IMR-90 (cell line): ENCODE measurements around the gene APBB1IP. TPM values are rescaled to one million over a fixed set of nuclear protein-coding genes. Genes with fewer than 3 reads are reported as not detected.

ENCODE experiments used
- ATAC-seq: fragments of 200-7000 bp; cut with Tn5 transposase; 2 replicates; pipeline ENCODE4 v1.9.1; 2020; ENCODE audit warnings: low read depth, mild to moderate bottlenecking, moderate library complexity
- BruUV-seq: library from RNA; stranded (reverse); fragments of 400-500 nt; replicated peaks from 2 replicates; lab custom pipeline; 2021; lab: Mats Ljungman, UMichigan
- CTCF ChIA-PET: fragments of 300-600 bp; formaldehyde crosslinking; extraction: SDS; loops from one replicate; lab custom pipeline; 2021; ENCODE audit warnings: antibody characterized with exemption; lab: Yijun Ruan, JAX
- POLR2A ChIA-PET: fragments of 300-600 bp; sonication (Branson Sonifier 250); formaldehyde crosslinking; loops from one replicate; lab custom pipeline; 2022; ENCODE audit warnings: antibody characterized with exemption; ENCODE audit not compliant: unreplicated experiment; lab: Charles Lee
- DNase-seq: peaks from one replicate; pipeline ENCODE4 v3.0.0; 2013
- H2AFZ ChIP-seq: replicated peaks from 2 replicates; pipeline ENCODE3; 2013; ENCODE audit warnings: low read length, mild to moderate bottlenecking; ENCODE audit not compliant: poor library complexity
- H2AK5ac ChIP-seq: 2 replicates; pipeline ENCODE4 v1.6.1; 2013; ENCODE audit warnings: low read depth, low read length, inconsistent platforms
- H2AK9ac ChIP-seq: replicated peaks from 2 replicates; pipeline ENCODE3; 2013; ENCODE audit warnings: mild to moderate bottlenecking, low read depth, low read length, moderate library complexity; ENCODE audit not compliant: poor library complexity
- H2BK120ac ChIP-seq: 2 replicates; pipeline ENCODE4 v1.6.1; 2013; ENCODE audit warnings: low read depth, low read length, inconsistent platforms
- H2BK15ac ChIP-seq: 3 replicates; pipeline ENCODE4 v1.6.1; 2013; ENCODE audit warnings: low read depth, low read length, inconsistent platforms
- H2BK20ac ChIP-seq: 2 replicates; pipeline ENCODE4 v1.6.1; 2013; ENCODE audit warnings: low read depth, mild to moderate bottlenecking, inconsistent platforms, low read length, moderate library complexity
- H2BK5ac ChIP-seq: 2 replicates; pipeline ENCODE4 v1.6.1; 2013; ENCODE audit warnings: mild to moderate bottlenecking, low read depth, low read length, inconsistent platforms; ENCODE audit not compliant: poor library complexity, severe bottlenecking
- H3K14ac ChIP-seq: replicated peaks from 2 replicates; pipeline ENCODE4 v1.6.1; 2013; ENCODE audit warnings: low read depth, low read length, inconsistent platforms
- H3K18ac ChIP-seq: 2 replicates; pipeline ENCODE4 v1.6.1; 2013; ENCODE audit warnings: low read depth, low read length, control low read depth
- H3K23ac ChIP-seq: 2 replicates; pipeline ENCODE4 v1.6.1; 2013; ENCODE audit warnings: low read depth, low read length, inconsistent platforms
- H3K27ac ChIP-seq: 2 replicates; pipeline ENCODE4 v1.5.1; 2013; ENCODE audit warnings: mild to moderate bottlenecking, control low read depth, low read length; ENCODE audit not compliant: insufficient read depth
- H3K27me3 ChIP-seq: 2 replicates; pipeline ENCODE4 v1.6.1; 2013; ENCODE audit warnings: low read length; ENCODE audit not compliant: control insufficient read depth, insufficient read depth
- H3K36me3 ChIP-seq: 2 replicates; pipeline ENCODE4 v1.6.1; 2013; ENCODE audit warnings: low read length, mixed read lengths; ENCODE audit not compliant: control insufficient read depth, insufficient read depth
- H3K4ac ChIP-seq: 2 replicates; pipeline ENCODE4 v1.6.1; 2013; ENCODE audit warnings: low read depth, low read length, inconsistent platforms
- H3K4me1 ChIP-seq: 2 replicates; pipeline ENCODE4 v1.6.1; 2013; ENCODE audit warnings: low read length, mixed read lengths; ENCODE audit not compliant: control insufficient read depth, insufficient read depth
- H3K4me2 ChIP-seq: 2 replicates; pipeline ENCODE4 v1.6.1; 2013; ENCODE audit warnings: low read depth, mild to moderate bottlenecking, control low read depth, low read length, moderate library complexity
- H3K4me3 ChIP-seq: 2 replicates; pipeline ENCODE4 v1.5.1; 2013; ENCODE audit warnings: low read depth, mild to moderate bottlenecking, control low read depth, low read length, moderate library complexity; ENCODE audit not compliant: insufficient read depth
- H3K56ac ChIP-seq: 2 replicates; pipeline ENCODE4 v1.6.1; 2013; ENCODE audit warnings: low read length, inconsistent platforms; ENCODE audit not compliant: insufficient read depth; ENCODE audit errors: extremely low read depth
- H3K79me1 ChIP-seq, 2 experiments: 2 replicates each; pipeline ENCODE4 v1.6.1; 2013; ENCODE audit warnings: low read length in 2 of 2, inconsistent platforms in 1 of 2, low read depth in 1 of 2
- H3K9ac ChIP-seq: 2 replicates; pipeline ENCODE4 v1.6.1; 2013; ENCODE audit warnings: low read depth, low read length, control low read depth
- H3K9me1 ChIP-seq: 2 replicates; pipeline ENCODE4 v1.6.1; 2013; ENCODE audit warnings: low read length, inconsistent platforms; ENCODE audit not compliant: insufficient read depth
- H3K9me3 ChIP-seq: 2 replicates; pipeline ENCODE4 v1.6.1; 2013; ENCODE audit warnings: low read length; ENCODE audit not compliant: control insufficient read depth, insufficient read depth
- H4K20me1 ChIP-seq: 2 replicates; pipeline ENCODE4 v1.6.1; 2013; ENCODE audit warnings: low read length, inconsistent platforms; ENCODE audit not compliant: insufficient read depth
- H4K5ac ChIP-seq: 2 replicates; pipeline ENCODE4 v1.6.1; 2013; ENCODE audit warnings: mild to moderate bottlenecking, low read depth, low read length, control low read depth
- H4K8ac ChIP-seq, 2 experiments: 2 replicates each; pipeline ENCODE4 v1.6.1; 2013; ENCODE audit warnings: low read depth in 2 of 2, low read length in 2 of 2, control low read depth in 1 of 2, inconsistent platforms in 1 of 2
- H4K91ac ChIP-seq: 2 replicates; pipeline ENCODE4 v1.6.1; 2013; ENCODE audit warnings: low read depth, low read length, inconsistent platforms; ENCODE audit not compliant: insufficient read depth
- CEBPB ChIP-seq: IDR thresholded peaks from 2 replicates; pipeline ENCODE4 v1.6.1; 2012; ENCODE audit warnings: low read depth, low read length, improper control_type of control experiment
- CHD1 ChIP-seq: IDR thresholded peaks from 2 replicates; pipeline ENCODE4 v1.6.1; 2012; ENCODE audit warnings: low read depth, low read length, improper control_type of control experiment
- ELK1 ChIP-seq: fragments of 150-350 bp; IDR thresholded peaks from 2 replicates; pipeline ENCODE4 v1.6.1; 2016; ENCODE audit warnings: low read depth, mild to moderate bottlenecking, low read length, moderate library complexity, borderline replicate concordance
- FOS ChIP-seq: fragments of 150-350 bp; IDR thresholded peaks from 2 replicates; pipeline ENCODE4 v1.6.1; 2016; ENCODE audit warnings: low read depth, low read length
- MXI1 ChIP-seq: IDR thresholded peaks from 2 replicates; pipeline ENCODE4 v1.6.1; 2012; ENCODE audit warnings: low read depth, mild to moderate bottlenecking, low read length, moderate library complexity, borderline replicate concordance
- POLR2A ChIP-seq: IDR thresholded peaks from 2 replicates; pipeline ENCODE4 v1.6.1; 2012; ENCODE audit warnings: mild to moderate bottlenecking, low read depth, low read length
- RAD21 ChIP-seq: IDR thresholded peaks from 2 replicates; pipeline ENCODE4 v1.6.1; 2012; ENCODE audit warnings: low read length, improper control_type of control experiment
- RCOR1 ChIP-seq: IDR thresholded peaks from 2 replicates; pipeline ENCODE4 v1.6.1; 2012; ENCODE audit warnings: mild to moderate bottlenecking, low read length, improper control_type of control experiment; ENCODE audit not compliant: insufficient replicate concordance
- SMC3 ChIP-seq: fragments of 150-350 bp; IDR thresholded peaks from 2 replicates; pipeline ENCODE4 v1.6.1; 2016; ENCODE audit warnings: low read depth, mild to moderate bottlenecking, antibody characterized with exemption, low read length, moderate library complexity
- USF2 ChIP-seq: fragments of 150-350 bp; IDR thresholded peaks from 2 replicates; pipeline ENCODE4 v1.6.1; 2017; ENCODE audit warnings: mild to moderate bottlenecking, antibody characterized with exemption, low read length, low read depth
- WGBS, 2 experiments: methylation state at CpG; one replicate each; pipeline versions ENCODE4 v1.1.5 to v1.1.7; 2013; ENCODE audit warnings: missing lambda C conversion rate in 2 of 2; ENCODE audit not compliant: insufficient read length in 1 of 2; ENCODE audit errors: extremely low coverage in 2 of 2; 5-methylcytosine and 5-hydroxymethylcytosine counted together
- dilution Hi-C: fragments of 300-500 bp; cut with HindIII; formaldehyde crosslinking; loops from one replicate; pipeline ENCODE4 v1.14.3; 2018; ENCODE audit warnings: low sequenced_read_pairs; ENCODE audit not compliant: unreplicated experiment
- in situ Hi-C: fragments of 300-500 bp; cut with MboI; formaldehyde crosslinking; loops from 3 replicates; pipeline ENCODE4 v1.14.3; 2019; ENCODE audit warnings: low sequenced_read_pairs, inconsistent platforms, mixed read lengths
- intact Hi-C: fragments of 100-400 bp; cut with micrococcal nuclease; formaldehyde crosslinking; loops from 2 replicates; pipeline ENCODE4 v1.10.0; 2022
- polyA plus RNA-seq, 3 experiments: library from polyadenylated mRNA; depleted of rRNA; stranded (reverse); fragments of >200 nt; gene quantifications; 2 replicates each; pipeline ENCODE4 v1.2.3, GENCODE V29; 2012; ENCODE audit warnings: low replicate concordance in 1 of 3
- total RNA-seq: library from RNA; depleted of rRNA; stranded (reverse); fragments of >200 nt; gene quantifications from 2 replicates; pipeline ENCODE4 v1.2.3, GENCODE V29; 2012

Gene APBB1IP
- total and polyA plus RNA-seq, 2 of the 4 experiments (the other 2 are of a cell fraction) = not detected

GRCh38 chr10:26460736-26461135 lies 22.6 kb downstream of the APBB1IP start:
- Histone ChIP-seq H2BK20ac (no peak overlapping the region), H3K4ac (no peak overlapping the region), H2BK120ac (no peak overlapping the region), H3K14ac (no peak overlapping the region), H3K9me1 (no peaks in the 10 kb centered on the region), H3K9me3 (peaks cover 9% of the 10 kb centered on the region; the same call in 1 of the 2 replicates), H3K79me1 (no peaks in the 10 kb centered on the region), H4K8ac (no peak overlapping the region), H4K20me1 (no peaks in the 10 kb centered on the region), H4K5ac (no peak overlapping the region), H3K27ac (no peak overlapping the region), H4K91ac (no peak overlapping the region), H2AK9ac (no peak overlapping the region), H2AFZ (no peak overlapping the region), H3K56ac (no peak overlapping the region), H3K23ac (no peak overlapping the region), H3K4me1 (no peaks in the 10 kb centered on the region), H3K18ac (no peak overlapping the region), H3K9ac (no peak overlapping the region), H3K36me3 (no peaks in the 10 kb centered on the region), H2AK5ac (no peak overlapping the region), H3K4me2 (no peak overlapping the region), H2BK5ac (no peak overlapping the region), H2BK15ac (no peak overlapping the region), H3K27me3 (no peaks in the 10 kb centered on the region), H3K4me3 (no peak overlapping the region)
- ChIA-PET POLR2A (no interaction called here), CTCF (no interaction called here)
- no CpG with 5 or more reads among the region's 2 CpGs for WGBS, 2 experiments
- DNase-seq = no peak
- no peak for TF ChIP-seq POLR2A
- no peak for TF ChIP-seq CHD1
- no peak for TF ChIP-seq FOS
- TF ChIP-seq CEBPB = no peak
- TF ChIP-seq MXI1 = no peak
- no peak for TF ChIP-seq RCOR1
- no peak for TF ChIP-seq SMC3
- TF ChIP-seq USF2 = no peak
- TF ChIP-seq RAD21 = no peak
- no peak for TF ChIP-seq ELK1
- in situ Hi-C loops = no loop called here
- dilution Hi-C loops = no loop called here
- no TSS peak for BruUV-seq
- intact Hi-C loops = no loop called here
- no peak for ATAC-seq
